Measurements from ENCODE around the gene PIEZO2.

DNA sequence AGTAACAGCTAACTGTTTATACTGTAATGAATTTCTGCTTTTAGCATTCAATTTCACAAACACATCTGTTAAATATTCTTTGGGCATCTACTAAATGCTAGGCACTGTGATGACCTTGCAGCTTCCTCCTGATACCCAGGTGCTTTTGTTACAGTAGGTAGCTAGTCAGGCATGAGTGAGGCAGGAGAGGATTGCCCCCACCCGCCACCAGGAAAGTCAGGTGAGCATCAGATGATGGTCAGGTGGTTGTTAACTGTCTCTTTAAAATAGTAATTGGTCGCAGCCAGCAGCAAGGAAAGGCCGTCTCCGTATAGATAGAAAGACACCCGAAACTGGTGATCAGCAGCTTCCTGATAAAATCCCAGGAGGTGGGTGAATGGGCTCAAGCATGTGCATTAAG lies 255.6 kb downstream of the PIEZO2 start:
- TF ChIP-seq POLR2A (IDR thresholded peaks at IDR 0.05), result no peak
- TF ChIP-seq, protein P1, sequence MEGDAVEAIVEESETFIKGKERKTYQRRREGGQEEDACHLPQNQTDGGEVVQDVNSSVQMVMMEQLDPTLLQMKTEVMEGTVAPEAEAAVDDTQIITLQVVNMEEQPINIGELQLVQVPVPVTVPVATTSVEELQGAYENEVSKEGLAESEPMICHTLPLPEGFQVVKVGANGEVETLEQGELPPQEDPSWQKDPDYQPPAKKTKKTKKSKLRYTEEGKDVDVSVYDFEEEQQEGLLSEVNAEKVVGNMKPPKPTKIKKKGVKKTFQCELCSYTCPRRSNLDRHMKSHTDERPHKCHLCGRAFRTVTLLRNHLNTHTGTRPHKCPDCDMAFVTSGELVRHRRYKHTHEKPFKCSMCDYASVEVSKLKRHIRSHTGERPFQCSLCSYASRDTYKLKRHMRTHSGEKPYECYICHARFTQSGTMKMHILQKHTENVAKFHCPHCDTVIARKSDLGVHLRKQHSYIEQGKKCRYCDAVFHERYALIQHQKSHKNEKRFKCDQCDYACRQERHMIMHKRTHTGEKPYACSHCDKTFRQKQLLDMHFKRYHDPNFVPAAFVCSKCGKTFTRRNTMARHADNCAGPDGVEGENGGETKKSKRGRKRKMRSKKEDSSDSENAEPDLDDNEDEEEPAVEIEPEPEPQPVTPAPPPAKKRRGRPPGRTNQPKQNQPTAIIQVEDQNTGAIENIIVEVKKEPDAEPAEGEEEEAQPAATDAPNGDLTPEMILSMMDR (IDR thresholded peaks at IDR 0.05), result no peak

All from heart left ventricle (tissue), 13 donors.